Measurements from ENCODE around the gene FUS.

Gene FUS

DNA sequence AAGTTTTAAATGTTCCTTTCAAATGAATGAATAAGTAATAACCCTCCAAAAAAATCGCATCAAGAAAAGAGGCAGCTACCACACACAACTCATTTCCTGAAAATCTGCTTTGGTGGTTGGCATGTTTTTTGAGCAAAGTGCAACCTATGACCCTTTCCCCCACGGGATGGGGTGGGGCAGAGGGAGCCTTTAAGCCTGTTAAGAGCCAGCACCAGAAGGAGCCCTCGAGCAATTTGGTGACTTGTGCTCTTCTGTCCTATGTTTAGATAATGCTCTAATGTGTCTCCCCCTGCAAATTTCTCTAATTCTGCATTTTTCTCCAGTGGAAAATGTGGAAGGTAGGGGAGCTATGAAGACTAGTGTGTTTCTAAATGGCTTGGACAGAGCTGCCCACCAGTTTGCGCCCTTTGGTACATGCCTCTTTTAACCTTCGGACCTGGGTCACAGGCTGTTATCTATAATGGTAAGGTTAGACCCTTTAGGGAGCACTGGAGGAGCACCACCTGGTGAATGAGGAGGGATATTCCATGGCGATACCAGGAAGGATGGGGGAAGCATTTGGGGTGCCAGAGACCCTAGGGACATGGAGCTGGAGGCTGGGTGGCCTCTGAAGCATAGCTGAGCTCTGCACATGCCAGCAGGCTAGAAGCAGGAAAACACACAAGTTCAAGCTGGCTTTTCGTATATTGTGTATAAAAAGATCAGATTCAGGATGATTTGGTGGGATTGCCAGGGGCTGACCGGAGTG lies 21.1 kb downstream of the FUS start:
- Mint-ChIP-seq H3K27me3 (no peaks in the 10 kb centered on the region), H3K4me1 (ENCODE audit: low read depth) (peaks cover 50% of the 10 kb centered on the region), H3K36me3 (no peaks in the 10 kb centered on the region), H3K9me3 (ENCODE audit: low read depth) (no peaks in the 10 kb centered on the region), H3K27ac (peak overlapping the region; percentile 64), H3K4me3 (peak overlapping the region; percentile 77)

DNA sequence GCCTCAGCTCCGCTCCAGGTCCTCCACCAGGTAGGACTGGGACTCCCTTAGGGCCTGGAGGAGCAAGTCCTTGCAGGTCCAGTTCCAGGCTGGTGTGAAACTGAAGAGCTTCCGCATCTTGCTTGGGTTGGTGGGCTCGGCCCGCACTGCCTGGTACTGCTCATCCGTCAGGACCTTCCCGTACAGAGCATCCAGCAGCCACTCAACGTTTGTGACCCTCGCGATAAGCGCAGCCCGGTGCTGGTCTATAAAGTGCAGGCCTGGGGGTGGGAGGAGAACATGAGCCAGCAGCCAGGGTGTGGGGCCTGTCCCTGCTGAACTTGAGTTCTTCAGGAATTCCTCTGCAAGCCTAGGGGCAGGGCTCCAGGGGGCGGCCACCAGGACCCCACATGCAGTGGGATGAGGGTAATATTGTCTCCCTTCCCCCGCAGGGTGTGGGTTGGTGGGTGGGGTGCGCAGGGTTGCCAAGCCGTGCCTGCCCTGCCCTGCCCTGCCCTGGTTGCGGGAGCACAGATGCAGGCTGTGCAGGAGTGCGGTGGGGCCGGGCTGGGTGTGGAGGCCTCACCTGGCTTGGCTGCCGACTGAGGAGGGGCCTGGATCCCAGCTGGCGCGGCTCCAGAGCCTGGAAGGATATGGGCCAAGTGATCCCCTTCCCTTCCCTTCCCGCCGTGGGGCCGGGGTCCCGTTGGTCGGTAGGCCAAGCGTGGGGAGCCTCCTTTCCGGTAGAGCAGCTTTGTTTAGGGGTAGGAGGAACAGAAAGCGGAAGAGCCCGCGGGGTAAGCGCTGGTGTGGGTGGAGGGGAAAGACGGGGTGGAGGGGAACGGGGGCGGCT lies 21.9 kb downstream of the FUS start:
- peak overlapping the region; percentile 64 for H3K27ac Mint-ChIP-seq
- H3K36me3 Mint-ChIP-seq, result no peaks in the 10 kb centered on the region
- H3K4me1 Mint-ChIP-seq (ENCODE audit: low read depth), result peaks cover 48% of the 10 kb centered on the region
- H3K4me3 Mint-ChIP-seq, result peak overlapping the region; percentile 77
- H3K9me3 Mint-ChIP-seq (ENCODE audit: low read depth), result no peaks in the 10 kb centered on the region
- no peaks in the 10 kb centered on the region for H3K27me3 Mint-ChIP-seq

DNA sequence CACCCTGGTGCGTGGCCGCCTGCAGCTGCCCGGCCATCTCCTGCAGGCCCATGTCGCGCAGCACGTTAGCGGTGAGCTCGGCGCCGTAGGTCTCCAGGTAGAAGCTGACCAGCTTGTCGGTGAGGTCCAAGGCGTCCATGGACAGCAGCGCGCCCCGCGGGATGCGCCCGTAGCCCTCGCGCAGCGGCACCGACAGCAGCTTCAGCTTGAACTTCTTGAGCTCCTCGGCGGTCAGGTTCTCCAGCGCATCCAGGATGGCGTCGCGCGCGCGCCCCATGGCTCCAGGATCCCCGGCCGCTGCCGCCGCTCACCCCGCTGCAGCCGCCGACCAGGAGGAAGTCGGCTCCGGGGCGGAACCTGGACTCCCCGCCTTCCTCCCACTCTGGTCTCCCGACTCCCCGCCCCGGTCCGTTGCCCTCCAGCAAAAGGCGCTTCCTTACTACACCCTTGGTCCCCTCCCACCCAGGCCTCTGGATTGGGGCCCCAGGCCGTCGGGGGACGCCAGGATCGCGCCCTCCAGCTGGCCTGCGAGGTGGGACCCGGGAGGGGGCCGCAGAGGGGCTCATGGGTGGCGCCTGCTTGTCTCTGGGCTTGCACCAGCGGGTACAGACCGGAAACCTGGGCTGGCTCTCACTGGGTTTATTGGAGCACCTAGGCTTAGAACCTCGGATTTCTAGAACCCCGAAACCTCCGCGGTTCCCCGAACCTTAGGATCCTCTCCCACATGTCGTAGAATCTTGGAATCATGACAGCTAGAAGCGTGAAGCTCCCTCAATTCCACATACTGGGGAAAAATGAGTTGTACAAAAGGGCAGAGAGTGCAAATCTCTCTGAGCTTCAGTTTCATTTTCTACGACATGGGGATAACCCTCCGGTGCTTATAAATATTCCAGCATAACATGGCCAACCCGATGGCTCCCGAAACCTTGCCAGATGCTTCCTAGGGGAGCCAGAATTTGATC lies 22.8 kb downstream of the FUS start, which contains the start of gene PYCARD:
Gene PYCARD, minus strand, starts transcription at position 347 of the 962 bp plus-strand sequence. Its CDS starts 70 bp downstream, at position 277.
- H3K36me3 Mint-ChIP-seq, result no peaks in the 10 kb centered on the region
- H3K27ac Mint-ChIP-seq, result peak within 1 kb of the TSS; percentile 10
- no peaks in the 10 kb centered on the region for H3K9me3 Mint-ChIP-seq (ENCODE audit: low read depth)
- peak within 1 kb of the TSS; percentile 77 for H3K4me3 Mint-ChIP-seq
- H3K27me3 Mint-ChIP-seq, result no peaks in the 10 kb centered on the region
- peaks cover 45% of the 10 kb centered on the region for H3K4me1 Mint-ChIP-seq (ENCODE audit: low read depth)

DNA sequence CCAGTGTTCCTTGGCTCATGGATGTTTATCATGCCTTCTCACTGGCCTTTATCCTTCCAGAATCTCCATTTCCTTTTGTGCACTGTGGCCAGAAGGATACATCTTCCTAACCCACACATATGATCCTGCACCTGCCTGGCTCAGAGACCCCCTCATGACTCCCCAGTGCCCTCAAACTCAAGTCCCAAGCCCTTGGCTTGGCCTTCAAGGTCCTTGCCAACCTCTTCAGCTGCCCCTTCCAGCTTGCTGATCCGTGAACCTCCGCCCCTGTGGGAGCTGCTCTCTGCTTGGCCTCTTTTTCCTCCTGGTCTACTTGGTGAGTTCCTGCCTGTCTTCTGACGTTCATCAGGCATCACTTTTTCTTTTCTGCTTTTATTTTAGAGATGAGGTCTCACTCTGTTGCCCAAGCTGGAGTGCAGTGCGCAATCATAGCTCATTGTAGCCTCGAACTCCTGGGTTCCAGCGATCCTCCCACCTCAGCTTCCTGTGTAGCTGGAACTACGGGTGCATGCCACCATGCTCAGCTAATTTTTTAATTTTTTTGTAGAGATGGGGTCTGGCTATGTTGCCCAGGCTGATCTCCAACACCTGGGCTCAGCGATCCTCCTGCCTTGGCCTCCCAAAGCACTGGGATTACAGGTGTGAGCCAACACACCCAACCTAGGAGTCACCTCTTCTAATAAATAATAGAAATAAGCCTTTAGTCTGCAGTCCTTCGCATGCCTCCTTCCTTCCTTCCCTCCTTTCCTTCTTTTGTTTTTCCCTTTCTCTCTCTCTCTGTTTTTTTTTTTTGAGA lies 25.1 kb downstream of the FUS start:
- Mint-ChIP-seq H3K27me3 (no peaks in the 10 kb centered on the region), H3K4me3 (no peak overlapping the region), H3K27ac (peak overlapping the region; percentile 28), H3K4me1 (ENCODE audit: low read depth) (peaks cover 22% of the 10 kb centered on the region), H3K36me3 (no peaks in the 10 kb centered on the region), H3K9me3 (ENCODE audit: low read depth) (no peaks in the 10 kb centered on the region)

DNA sequence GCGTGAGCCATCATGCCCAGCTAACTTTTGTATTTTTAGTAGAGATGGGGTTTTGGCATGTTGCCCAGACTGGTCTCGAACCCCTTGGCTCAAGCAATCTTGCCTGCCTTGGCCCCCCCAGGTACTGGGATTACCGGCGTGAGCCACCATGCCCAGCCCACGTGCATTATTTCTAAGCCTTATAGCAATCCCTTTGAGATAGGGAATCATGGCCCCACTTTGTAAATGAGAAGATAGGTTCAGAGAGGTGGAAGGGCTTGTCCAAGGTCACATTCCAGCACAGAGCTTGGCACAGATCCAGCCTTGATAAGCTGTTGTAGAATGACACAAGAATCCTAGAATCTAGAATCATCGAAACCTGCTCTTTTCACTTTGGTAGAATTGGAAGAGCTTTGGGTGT lies 26.8 kb downstream of the FUS start:
- H3K36me3 Mint-ChIP-seq, result no peaks in the 10 kb centered on the region
- no peaks in the 10 kb centered on the region for H3K9me3 Mint-ChIP-seq (ENCODE audit: low read depth)
- H3K4me1 Mint-ChIP-seq (ENCODE audit: low read depth), result peaks cover 9% of the 10 kb centered on the region
- H3K27ac Mint-ChIP-seq, result no peak overlapping the region
- H3K27me3 Mint-ChIP-seq, result no peaks in the 10 kb centered on the region
- H3K4me3 Mint-ChIP-seq, result no peak overlapping the region

DNA sequence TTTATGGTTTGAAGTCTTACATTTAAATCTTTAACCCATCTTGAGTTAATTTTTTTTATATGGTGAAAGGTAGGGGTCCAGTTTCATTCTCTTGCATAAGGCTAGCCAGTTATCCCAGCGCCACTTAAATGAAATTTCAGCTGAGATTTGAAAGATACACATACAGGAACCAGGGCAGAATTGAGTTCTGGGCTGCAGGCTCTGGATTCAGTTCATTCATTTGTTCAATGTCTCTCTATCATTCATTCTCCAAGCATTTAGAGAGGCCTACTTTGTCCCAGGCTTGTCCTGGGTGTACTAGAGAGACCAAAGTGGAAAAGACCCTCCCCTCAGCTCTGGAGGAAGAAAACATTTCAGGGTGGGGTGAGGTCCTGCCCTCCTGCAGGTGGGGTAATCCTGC lies 33.4 kb downstream of the FUS start:
- H3K4me1 Mint-ChIP-seq (ENCODE audit: low read depth), result peaks cover 13% of the 10 kb centered on the region
- H3K27me3 Mint-ChIP-seq, result peaks cover 10% of the 10 kb centered on the region
- H3K27ac Mint-ChIP-seq, result no peak overlapping the region
- no peaks in the 10 kb centered on the region for H3K9me3 Mint-ChIP-seq (ENCODE audit: low read depth)
- H3K4me3 Mint-ChIP-seq, result peak overlapping the region; percentile 32
- no peaks in the 10 kb centered on the region for H3K36me3 Mint-ChIP-seq

DNA sequence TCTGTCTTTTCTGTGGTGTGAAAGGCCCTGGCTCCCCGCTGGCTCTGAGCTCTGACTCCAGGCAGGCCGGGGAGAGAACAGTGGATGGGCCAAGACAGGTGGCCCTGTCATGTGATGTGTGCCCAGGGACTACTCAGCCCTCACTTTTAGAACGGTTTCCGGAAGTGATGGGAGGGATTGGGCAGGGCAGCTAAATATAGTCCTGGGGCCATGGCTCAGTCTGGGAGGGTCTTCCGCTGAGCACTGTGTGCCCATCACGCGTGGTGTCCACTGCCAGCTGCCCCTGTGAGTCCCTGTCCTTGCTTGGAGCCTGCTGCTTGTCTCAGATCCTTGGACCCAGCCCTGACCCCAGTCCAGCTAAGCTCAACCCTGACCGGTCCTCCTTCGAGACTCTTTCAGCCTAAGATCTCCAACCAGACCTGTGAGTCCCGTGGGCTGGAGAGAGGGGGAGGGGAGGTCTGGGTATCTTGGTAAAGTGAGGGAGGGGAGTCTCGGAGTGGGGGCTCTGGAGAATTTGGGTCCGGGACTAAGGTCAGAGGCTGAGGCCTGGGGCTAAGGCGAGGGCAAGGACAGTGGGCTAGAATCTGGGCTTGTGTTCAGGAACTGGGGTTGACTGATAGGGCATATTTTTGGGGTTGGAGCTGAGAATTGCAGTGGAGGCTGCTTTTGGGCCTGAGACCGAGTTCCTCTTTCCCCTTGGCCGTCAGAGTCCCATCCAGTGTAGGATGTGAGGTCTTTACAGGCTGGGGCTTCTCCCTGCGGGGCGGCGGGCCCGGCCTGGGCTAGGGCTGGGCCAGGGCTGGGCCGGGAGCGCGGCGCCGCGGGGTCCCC lies 34.2 kb downstream of the FUS start, which contains the start of gene TRIM72:
Gene TRIM72, plus strand, starts transcription at position 243 of the 831 bp plus-strand sequence. CDS start 620 bp downstream, outside the sequence.
- H3K36me3 Mint-ChIP-seq, result no peaks in the 10 kb centered on the region
- peaks cover 10% of the 10 kb centered on the region for H3K27me3 Mint-ChIP-seq
- H3K4me1 Mint-ChIP-seq (ENCODE audit: low read depth), result peaks cover 13% of the 10 kb centered on the region
- no peak within 1 kb of the TSS for H3K27ac Mint-ChIP-seq
- no peaks in the 10 kb centered on the region for H3K9me3 Mint-ChIP-seq (ENCODE audit: low read depth)
- H3K4me3 Mint-ChIP-seq, result peak within 1 kb of the TSS; percentile 81

DNA sequence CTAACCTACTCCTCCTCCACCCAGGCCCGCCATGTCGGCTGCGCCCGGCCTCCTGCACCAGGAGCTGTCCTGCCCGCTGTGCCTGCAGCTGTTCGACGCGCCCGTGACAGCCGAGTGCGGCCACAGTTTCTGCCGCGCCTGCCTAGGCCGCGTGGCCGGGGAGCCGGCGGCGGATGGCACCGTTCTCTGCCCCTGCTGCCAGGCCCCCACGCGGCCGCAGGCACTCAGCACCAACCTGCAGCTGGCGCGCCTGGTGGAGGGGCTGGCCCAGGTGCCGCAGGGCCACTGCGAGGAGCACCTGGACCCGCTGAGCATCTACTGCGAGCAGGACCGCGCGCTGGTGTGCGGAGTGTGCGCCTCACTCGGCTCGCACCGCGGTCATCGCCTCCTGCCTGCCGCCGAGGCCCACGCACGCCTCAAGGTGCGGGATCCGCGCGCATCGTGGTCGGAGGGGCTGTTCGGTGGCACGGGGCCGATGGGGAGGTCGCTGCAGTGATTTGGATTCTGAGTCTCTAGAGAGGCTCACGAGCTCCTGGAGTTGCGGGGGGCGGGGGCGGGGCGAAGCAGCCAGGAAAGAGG lies 34.9 kb downstream of the FUS start:
- no peak overlapping the region for H3K27ac Mint-ChIP-seq
- no peaks in the 10 kb centered on the region for H3K36me3 Mint-ChIP-seq
- H3K4me1 Mint-ChIP-seq (ENCODE audit: low read depth), result peaks cover 13% of the 10 kb centered on the region
- H3K27me3 Mint-ChIP-seq, result peaks cover 10% of the 10 kb centered on the region
- H3K4me3 Mint-ChIP-seq, result peak overlapping the region; percentile 81
- H3K9me3 Mint-ChIP-seq (ENCODE audit: low read depth), result no peaks in the 10 kb centered on the region

DNA sequence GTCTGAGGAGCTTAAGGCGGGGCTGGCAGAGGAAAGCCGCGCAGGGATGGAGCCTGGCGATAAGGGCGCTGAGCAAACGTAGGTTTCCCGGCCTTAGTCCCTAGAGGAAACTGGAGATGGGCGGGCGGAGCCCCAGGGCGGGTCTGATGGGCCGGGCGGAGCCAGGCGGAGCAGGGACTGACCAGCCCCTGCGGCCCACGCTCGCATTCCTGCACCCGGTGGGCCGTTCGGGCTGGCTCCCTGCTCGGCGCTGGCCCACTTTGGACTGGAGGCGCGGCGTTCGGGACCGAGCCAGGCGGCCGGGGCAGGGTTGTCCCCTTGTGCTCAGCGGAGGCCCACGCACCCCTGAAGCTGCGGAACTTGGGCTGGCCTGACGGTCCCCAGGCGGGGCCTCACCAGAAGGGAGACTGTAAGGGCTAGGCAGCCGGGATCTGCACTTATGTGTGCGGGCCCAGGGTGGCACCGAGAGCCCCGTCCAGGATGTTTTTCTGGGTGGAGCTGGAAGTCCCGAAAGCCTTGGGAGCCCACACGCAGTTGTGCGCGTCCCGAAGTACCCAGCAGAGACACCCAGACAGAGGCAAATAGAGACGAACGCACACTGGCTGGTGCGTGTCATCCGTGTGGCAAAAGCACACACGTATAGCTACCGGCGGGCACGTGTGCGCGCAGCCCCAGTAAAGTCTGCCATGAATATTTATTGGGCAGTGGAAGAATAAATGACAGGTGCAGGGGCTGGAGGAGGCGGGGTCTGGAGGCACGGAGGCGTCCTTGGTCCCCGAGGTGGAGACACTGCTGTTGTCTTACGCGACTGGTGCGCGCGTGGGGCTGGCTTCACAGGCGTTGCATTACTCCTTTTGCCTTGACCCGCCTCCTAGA lies 35.6 kb downstream of the FUS start:
- peak overlapping the region; percentile 81 for H3K4me3 Mint-ChIP-seq
- peaks cover 13% of the 10 kb centered on the region for H3K4me1 Mint-ChIP-seq (ENCODE audit: low read depth)
- peak overlapping the region; percentile 41 for H3K27ac Mint-ChIP-seq
- peaks cover 10% of the 10 kb centered on the region for H3K27me3 Mint-ChIP-seq
- no peaks in the 10 kb centered on the region for H3K36me3 Mint-ChIP-seq
- no peaks in the 10 kb centered on the region for H3K9me3 Mint-ChIP-seq (ENCODE audit: low read depth)

DNA sequence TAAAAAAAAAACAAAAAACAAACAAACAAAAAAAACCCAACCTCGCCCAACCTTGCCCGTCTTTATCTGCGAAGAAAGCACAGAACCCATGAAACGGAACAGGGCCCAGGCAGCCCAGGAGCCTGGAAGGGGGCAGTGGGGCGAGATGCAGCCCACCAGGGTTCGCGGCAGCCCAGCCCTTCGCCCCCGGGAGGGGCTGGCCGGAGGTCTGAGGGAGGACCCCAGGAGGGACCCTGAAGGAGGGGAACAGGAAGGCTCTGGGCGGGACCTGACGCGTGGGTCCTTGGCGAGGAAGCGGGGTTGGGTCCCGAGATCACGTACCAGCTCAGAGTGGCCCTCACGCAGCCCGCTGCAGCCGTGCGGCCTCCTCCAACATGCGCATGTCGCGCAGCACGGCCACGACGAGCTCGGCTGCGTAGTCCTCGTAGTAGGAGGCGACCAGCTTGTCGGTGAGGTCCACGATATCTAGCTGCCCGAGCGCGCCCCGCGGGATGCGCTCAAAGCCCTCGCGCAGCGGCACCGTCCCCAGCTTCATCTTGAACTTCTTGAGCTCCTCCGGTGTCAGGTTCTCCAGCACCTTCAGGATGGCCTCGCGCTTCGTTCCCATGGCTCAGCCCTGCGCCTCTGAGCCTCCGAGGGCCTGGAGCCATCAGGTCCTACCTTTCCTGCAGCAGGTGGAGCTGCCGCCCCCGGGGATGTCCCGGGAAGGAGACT lies 36.6 kb downstream of the FUS start, which contains the start of gene PYDC1:
Gene PYDC1, minus strand, starts transcription at position 714 of the 714 bp plus-strand sequence. Its CDS starts 107 bp downstream, at position 607.
- H3K4me3 Mint-ChIP-seq, result peak within 1 kb of the TSS; percentile 81
- no peak within 1 kb of the TSS for H3K27ac Mint-ChIP-seq
- no peaks in the 10 kb centered on the region for H3K36me3 Mint-ChIP-seq
- H3K9me3 Mint-ChIP-seq (ENCODE audit: low read depth), result no peaks in the 10 kb centered on the region
- H3K27me3 Mint-ChIP-seq, result peaks cover 12% of the 10 kb centered on the region
- peaks cover 13% of the 10 kb centered on the region for H3K4me1 Mint-ChIP-seq (ENCODE audit: low read depth)

DNA sequence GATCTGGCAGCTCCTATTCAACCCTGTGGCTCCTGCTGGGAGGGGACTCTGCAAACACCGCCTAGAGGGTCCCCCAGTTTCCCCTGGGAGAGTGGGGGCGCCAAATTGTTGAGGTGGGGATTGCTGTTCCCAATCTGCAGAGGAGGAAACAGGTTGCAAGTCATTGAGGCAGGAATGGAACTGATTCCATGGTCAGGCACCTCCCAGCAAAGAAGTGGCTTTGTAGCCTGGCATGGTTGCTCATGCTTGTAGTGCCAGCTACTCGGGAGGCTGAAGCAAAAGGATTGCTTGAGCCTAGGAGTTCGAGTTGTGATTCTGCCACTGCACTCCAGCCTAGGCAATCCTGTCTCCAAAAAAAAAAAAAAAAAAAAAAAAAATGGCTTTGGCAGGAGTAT lies 37.2 kb downstream of the FUS start:
- H3K27me3 Mint-ChIP-seq, result peaks cover 12% of the 10 kb centered on the region
- H3K4me1 Mint-ChIP-seq (ENCODE audit: low read depth), result peaks cover 13% of the 10 kb centered on the region
- H3K27ac Mint-ChIP-seq, result no peak overlapping the region
- H3K4me3 Mint-ChIP-seq, result peak overlapping the region; percentile 81
- H3K36me3 Mint-ChIP-seq, result no peaks in the 10 kb centered on the region
- no peaks in the 10 kb centered on the region for H3K9me3 Mint-ChIP-seq (ENCODE audit: low read depth)
